ENCODE results near the gene SPTLC2.
A peak's percentile ranks its signal among the peaks of the same experiment; 100 is the strongest.

SPTLC2 gene

GRCh38 chr14:77620222-77620870 lies 3.9 kb upstream of the SPTLC2 start:
- Histone ChIP-seq H3K4me2 (no peak overlapping the region), H3K79me2 (ENCODE audit: insufficient read depth, low read depth) (no peaks in the 10 kb centered on the region; the same call in 1 of the 2 replicates), H3K4me1 (ENCODE audit: low read depth, poor library complexity, severe bottlenecking) (peaks cover 10% of the 10 kb centered on the region), H3K27me3 (ENCODE audit: insufficient read depth, low read depth) (no peaks in the 10 kb centered on the region), H3K9ac (no peak overlapping the region), H2AFZ (ENCODE audit: low read depth) (no peak overlapping the region), H3K27ac (no peak overlapping the region), H3K4me3 (IDR thresholded peaks at IDR 0.05; ENCODE audit: insufficient read depth, low read depth, low read length) (no peak overlapping the region), H4K20me1 (ENCODE audit: insufficient read depth) (no peaks in the 10 kb centered on the region), H3K36me3 (ENCODE audit: insufficient read depth) (no peaks in the 10 kb centered on the region)
- no peak for TF ChIP-seq CTCF (conservative IDR thresholded peaks at IDR 0.05; ENCODE audit: low read depth, low read length)

DNA sequence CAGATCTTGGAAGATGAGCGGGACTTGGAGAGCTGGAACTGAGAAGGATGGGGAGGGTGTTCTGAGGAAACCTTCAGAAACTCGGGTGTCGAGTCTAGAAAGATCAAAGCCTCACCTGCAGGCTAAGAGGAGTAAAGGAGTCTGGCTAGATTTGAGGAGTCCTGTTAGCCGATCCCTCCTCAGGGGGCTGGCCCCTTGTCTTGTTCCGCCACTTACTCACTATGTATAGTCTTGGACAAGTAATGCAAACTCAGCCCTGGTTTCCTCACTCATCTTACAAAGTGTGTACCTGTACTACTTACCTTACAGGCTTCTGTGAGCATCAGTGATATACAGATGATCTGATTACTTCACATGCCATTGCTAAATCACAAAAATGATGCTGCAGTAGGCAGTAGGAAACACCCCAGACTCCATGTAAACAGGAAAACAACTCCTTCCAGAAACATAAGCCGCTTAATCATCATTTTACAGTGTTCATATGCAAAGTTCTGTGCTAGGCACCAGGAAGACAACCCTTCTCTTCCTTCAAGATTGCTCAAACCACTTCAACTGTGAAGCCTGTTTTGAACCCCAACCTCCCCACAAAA lies 2.0 kb upstream of the SPTLC2 start:
- Histone ChIP-seq H3K27ac (no peak overlapping the region), H3K4me2 (no peak overlapping the region), H4K20me1 (ENCODE audit: insufficient read depth) (no peaks in the 10 kb centered on the region), H3K36me3 (ENCODE audit: insufficient read depth) (no peaks in the 10 kb centered on the region), H3K4me1 (ENCODE audit: low read depth, poor library complexity, severe bottlenecking) (peaks cover 14% of the 10 kb centered on the region), H3K9ac (no peak overlapping the region), H2AFZ (ENCODE audit: low read depth) (no peak overlapping the region), H3K27me3 (ENCODE audit: insufficient read depth, low read depth) (no peaks in the 10 kb centered on the region), H3K79me2 (ENCODE audit: insufficient read depth, low read depth) (no peaks in the 10 kb centered on the region; the same call in 1 of the 2 replicates), H3K4me3 (IDR thresholded peaks at IDR 0.05; ENCODE audit: insufficient read depth, low read depth, low read length) (no peak overlapping the region)
- TF ChIP-seq CTCF (conservative IDR thresholded peaks at IDR 0.05; ENCODE audit: low read depth, low read length), result no peak

GRCh38 chr14:77616133-77616453 lies 344 bp downstream of the SPTLC2 start:
- H4K20me1 ChIP-seq (ENCODE audit: insufficient read depth), result no peaks in the 10 kb centered on the region
- H3K36me3 ChIP-seq (ENCODE audit: insufficient read depth), result no peaks in the 10 kb centered on the region
- peak overlapping the region; percentile 70 for H3K4me2 ChIP-seq
- H3K9ac ChIP-seq, result peak overlapping the region; percentile 32; the same call in 1 of the 2 replicates
- peak overlapping the region; percentile 44 for H2AFZ ChIP-seq (ENCODE audit: low read depth)
- no peaks in the 10 kb centered on the region; the same call in 1 of the 2 replicates for H3K79me2 ChIP-seq (ENCODE audit: insufficient read depth, low read depth)
- H3K4me3 ChIP-seq (IDR thresholded peaks at IDR 0.05; ENCODE audit: insufficient read depth, low read depth, low read length), result no peak overlapping the region
- no peak for TF ChIP-seq CTCF (conservative IDR thresholded peaks at IDR 0.05; ENCODE audit: low read depth, low read length)
- H3K27me3 ChIP-seq (ENCODE audit: insufficient read depth, low read depth), result no peaks in the 10 kb centered on the region
- H3K27ac ChIP-seq, result no peak overlapping the region
- peaks cover 14% of the 10 kb centered on the region for H3K4me1 ChIP-seq (ENCODE audit: low read depth, poor library complexity, severe bottlenecking)

GRCh38 chr14:77615361-77616132 lies 890 bp downstream of the SPTLC2 start:
- Histone ChIP-seq H4K20me1 (ENCODE audit: insufficient read depth) (no peaks in the 10 kb centered on the region), H3K9ac (peak overlapping the region; percentile 32; the same call in 1 of the 2 replicates), H3K27ac (no peak overlapping the region), H3K36me3 (ENCODE audit: insufficient read depth) (no peaks in the 10 kb centered on the region), H3K4me3 (IDR thresholded peaks at IDR 0.05; ENCODE audit: insufficient read depth, low read depth, low read length) (no peak overlapping the region), H2AFZ (ENCODE audit: low read depth) (peak overlapping the region; percentile 44), H3K79me2 (ENCODE audit: insufficient read depth, low read depth) (no peaks in the 10 kb centered on the region; the same call in 1 of the 2 replicates), H3K27me3 (ENCODE audit: insufficient read depth, low read depth) (no peaks in the 10 kb centered on the region), H3K4me1 (ENCODE audit: low read depth, poor library complexity, severe bottlenecking) (peaks cover 14% of the 10 kb centered on the region), H3K4me2 (peak overlapping the region; percentile 70)
- TF ChIP-seq CTCF (conservative IDR thresholded peaks at IDR 0.05; ENCODE audit: low read depth, low read length), result no peak
